ENCODE measurements around the gene NKAIN2. TPM values are rescaled to one million over a fixed set of nuclear protein-coding genes. Genes with fewer than 3 reads are reported as not detected.

Gene NKAIN2
- total RNA-seq, 1 donor from 2014 or later: 0.56 TPM

GRCh38 chr6:124269733-124270132 is 466.1 kb downstream of the NKAIN2 start:
- no peak for TF ChIP-seq CTCF (IDR thresholded peaks at IDR 0.05; ENCODE audit: partially characterized antibody, unreplicated experiment)
- no peak for DNase-seq
- Mint-ChIP-seq H3K4me1 (ENCODE audit: low read depth, unreplicated experiment) (no peaks in the 10 kb centered on the region), H3K36me3 (ENCODE audit: unreplicated experiment) (peaks cover 5% of the 10 kb centered on the region), H3K27me3 (ENCODE audit: unreplicated experiment) (no peaks in the 10 kb centered on the region), H3K4me3 (ENCODE audit: unreplicated experiment) (no peak overlapping the region), H3K9me3 (ENCODE audit: unreplicated experiment) (no peaks in the 10 kb centered on the region), H3K27ac (ENCODE audit: unreplicated experiment) (no peak overlapping the region)

GRCh38 chr6:124273701-124274100 is 470.0 kb downstream of the NKAIN2 start:
- Mint-ChIP-seq H3K27ac (ENCODE audit: unreplicated experiment) (no peak overlapping the region), H3K9me3 (ENCODE audit: unreplicated experiment) (no peaks in the 10 kb centered on the region), H3K27me3 (ENCODE audit: unreplicated experiment) (no peaks in the 10 kb centered on the region), H3K4me1 (ENCODE audit: low read depth, unreplicated experiment) (no peaks in the 10 kb centered on the region), H3K36me3 (ENCODE audit: unreplicated experiment) (peaks cover 5% of the 10 kb centered on the region), H3K4me3 (ENCODE audit: unreplicated experiment) (no peak overlapping the region)
- no peak for TF ChIP-seq CTCF (IDR thresholded peaks at IDR 0.05; ENCODE audit: partially characterized antibody, unreplicated experiment)
- no peak for DNase-seq

- no peak for DNase-seq
- no peak for TF ChIP-seq CTCF (IDR thresholded peaks at IDR 0.05; ENCODE audit: partially characterized antibody, unreplicated experiment)
- Mint-ChIP-seq H3K4me3 (ENCODE audit: unreplicated experiment) (no peak overlapping the region), H3K27me3 (ENCODE audit: unreplicated experiment) (no peaks in the 10 kb centered on the region), H3K4me1 (ENCODE audit: low read depth, unreplicated experiment) (no peaks in the 10 kb centered on the region), H3K27ac (ENCODE audit: unreplicated experiment) (no peak overlapping the region), H3K36me3 (ENCODE audit: unreplicated experiment) (no peaks in the 10 kb centered on the region), H3K9me3 (ENCODE audit: unreplicated experiment) (no peaks in the 10 kb centered on the region)
These were observed 478.9 kb downstream of the NKAIN2 start for GRCh38 chr6:124282541-124282940.

GRCh38 chr6:124283486-124283885 is 479.8 kb downstream of the NKAIN2 start:
- no peak for TF ChIP-seq CTCF (IDR thresholded peaks at IDR 0.05; ENCODE audit: partially characterized antibody, unreplicated experiment)
- Mint-ChIP-seq H3K4me1 (ENCODE audit: low read depth, unreplicated experiment) (no peaks in the 10 kb centered on the region), H3K27me3 (ENCODE audit: unreplicated experiment) (no peaks in the 10 kb centered on the region), H3K4me3 (ENCODE audit: unreplicated experiment) (no peak overlapping the region), H3K9me3 (ENCODE audit: unreplicated experiment) (no peaks in the 10 kb centered on the region), H3K36me3 (ENCODE audit: unreplicated experiment) (no peaks in the 10 kb centered on the region), H3K27ac (ENCODE audit: unreplicated experiment) (no peak overlapping the region)
- DNase-seq: no peak

GRCh38 chr6:124285146-124285545 is 481.5 kb downstream of the NKAIN2 start:
- no peak for TF ChIP-seq CTCF (IDR thresholded peaks at IDR 0.05; ENCODE audit: partially characterized antibody, unreplicated experiment)
- H3K9me3 Mint-ChIP-seq (ENCODE audit: unreplicated experiment): no peaks in the 10 kb centered on the region
- H3K4me1 Mint-ChIP-seq (ENCODE audit: low read depth, unreplicated experiment): peaks cover 2% of the 10 kb centered on the region
- H3K27ac Mint-ChIP-seq (ENCODE audit: unreplicated experiment): no peak overlapping the region
- no peaks in the 10 kb centered on the region for H3K27me3 Mint-ChIP-seq (ENCODE audit: unreplicated experiment)
- DNase-seq: no peak
- H3K4me3 Mint-ChIP-seq (ENCODE audit: unreplicated experiment): no peak overlapping the region
- H3K36me3 Mint-ChIP-seq (ENCODE audit: unreplicated experiment): no peaks in the 10 kb centered on the region

All from glutamatergic neuron (in vitro differentiated cells).